GM21390 (cell line): ENCODE data around the gene POM121C.
"Not testable (repeated sequence)": the region's sequence is repeated elsewhere in the genome, so short reads cannot be mapped to it uniquely, and the experiment has no call there.

Source experiments
- ATAC-seq: cut with Tn5 transposase; IDR thresholded peaks from one replicate; pipeline ENCODE4 v1.9.1; 2021; ENCODE audit not compliant: unreplicated experiment

Gene POM121C

GRCh38 chr7:75485979-75486643 lies at the start of gene POM121C:
POM121C (minus strand) TSS chr7:75486299; CDS start chr7:75441496, 44,803 bp downstream.
- peak; percentile 99 for ATAC-seq

GRCh38 chr7:75534727-75535307 lies 48.7 kb upstream of the POM121C start:
- no peak for ATAC-seq

GRCh38 chr7:75533926-75534325 lies 47.8 kb upstream of the POM121C start:
- no peak for ATAC-seq

GRCh38 chr7:75532639-75533038 lies 46.5 kb upstream of the POM121C start:
- no peak for ATAC-seq

- no peak for ATAC-seq
These were observed 45.3 kb upstream of the POM121C start for GRCh38 chr7:75531359-75531821.

- not testable (repeated sequence) for ATAC-seq
These were observed 41.2 kb upstream of the POM121C start for GRCh38 chr7:75527224-75527722.

GRCh38 chr7:75521727-75522126 lies 35.6 kb upstream of the POM121C start:
- ATAC-seq = not testable (repeated sequence)

- not testable (repeated sequence) for ATAC-seq
These were observed 32.7 kb upstream of the POM121C start for GRCh38 chr7:75518842-75519241.

- not testable (repeated sequence) for ATAC-seq
These were observed 22.9 kb upstream of the POM121C start for GRCh38 chr7:75509033-75509432.

GRCh38 chr7:75492020-75492419 lies 5.9 kb upstream of the POM121C start, which contains the start of gene SPDYE5:
SPDYE5 (plus strand) TSS chr7:75492320; CDS start chr7:75494048, 1,728 bp downstream.
- not testable (repeated sequence) for ATAC-seq

GRCh38 chr7:75485355-75485978 lies 632 bp downstream of the POM121C start:
- ATAC-seq = not testable (repeated sequence)

- not testable (repeated sequence) for ATAC-seq
These were observed 5.8 kb downstream of the POM121C start for GRCh38 chr7:75480313-75480712.

- ATAC-seq = not testable (repeated sequence)
These were observed 8.6 kb downstream of the POM121C start for GRCh38 chr7:75477457-75477856.

- not testable (repeated sequence) for ATAC-seq
These were observed 15.9 kb downstream of the POM121C start for GRCh38 chr7:75470166-75470565.

GRCh38 chr7:75460541-75460940 lies 25.6 kb downstream of the POM121C start:
- not testable (repeated sequence) for ATAC-seq

GRCh38 chr7:75458034-75458433 lies 28.1 kb downstream of the POM121C start:
- not testable (repeated sequence) for ATAC-seq

GRCh38 chr7:75456403-75456802 lies 29.7 kb downstream of the POM121C start:
- not testable (repeated sequence) for ATAC-seq

- ATAC-seq = peak; percentile 74
These were observed 33.6 kb downstream of the POM121C start for GRCh38 chr7:75452494-75452955.

- ATAC-seq = not testable (repeated sequence)
These were observed 36.2 kb downstream of the POM121C start for GRCh38 chr7:75449946-75450345.

GRCh38 chr7:75442465-75443111 lies 43.5 kb downstream of the POM121C start:
- ATAC-seq = peak; percentile 83

- ATAC-seq = peak; percentile 31
These were observed 44.0 kb downstream of the POM121C start for GRCh38 chr7:75442101-75442464.
